ACHN (cell line): ENCODE results near the gene SF3A1.

Experiments
- DNase-seq: peaks from one replicate; pipeline ENCODE4 v3.0.0-alpha.2; 2015
- in situ Hi-C: cut with HindIII; loops from 2 replicates; pipeline ENCODE4 v1.10.0; 2017; ENCODE audit warnings: low sequenced_read_pairs, low pct_ligation_motif_present, low pct_unique_long_range_greater_than_20kb

The SF3A1 gene

GRCh38 chr22:30332551-30332950, 24.1 kb downstream of the SF3A1 start:
- no peak for DNase-seq
- in situ Hi-C loops: no loop called here

- no peak for DNase-seq
- in situ Hi-C loops: no loop called here
These were observed 28.1 kb downstream of the SF3A1 start for GRCh38 chr22:30328466-30329049.

GRCh38 chr22:30327864-30328345, 28.8 kb downstream of the SF3A1 start:
- in situ Hi-C loops: no loop called here
- no peak for DNase-seq

- in situ Hi-C loops: no loop called here
- DNase-seq: peak; percentile 87
These were observed 29.9 kb downstream of the SF3A1 start, which contains the start of gene TBC1D10A for GRCh38 chr22:30326706-30327362. Gene TBC1D10A (minus strand): TSS chr22:30326941. CDS start chr22:30326881, 60 bp downstream.

GRCh38 chr22:30326255-30326705, 30.4 kb downstream of the SF3A1 start:
- DNase-seq: no peak
- in situ Hi-C loops: no loop called here

- no peak for DNase-seq
These were observed 30.9 kb downstream of the SF3A1 start for GRCh38 chr22:30325724-30326254.

GRCh38 chr22:30325065-30325720, 31.5 kb downstream of the SF3A1 start:
- DNase-seq: peak; percentile 77
- in situ Hi-C loops: no loop called here

More at GRCh38 chr22:30325724-30326254, 30.9 kb downstream of the SF3A1 start:
- in situ Hi-C loops: no loop called here

- in situ Hi-C loops: no loop called here
These were observed 32.5 kb downstream of the SF3A1 start for GRCh38 chr22:30324014-30324730.

GRCh38 chr22:30323246-30323645, 33.4 kb downstream of the SF3A1 start:
- DNase-seq: no peak
- in situ Hi-C loops: no loop called here

More at GRCh38 chr22:30324014-30324730, 32.5 kb downstream of the SF3A1 start:
- no peak for DNase-seq

GRCh38 chr22:30321461-30321860, 35.2 kb downstream of the SF3A1 start:
- in situ Hi-C loops: no loop called here
- DNase-seq: no peak

GRCh38 chr22:30320021-30320556, 36.6 kb downstream of the SF3A1 start:
- in situ Hi-C loops: no loop called here
- no peak for DNase-seq

- DNase-seq: no peak
- in situ Hi-C loops: no loop called here
These were observed 37.8 kb downstream of the SF3A1 start for GRCh38 chr22:30318799-30319419.

GRCh38 chr22:30317778-30318177, 38.9 kb downstream of the SF3A1 start:
- in situ Hi-C loops: no loop called here
- no peak for DNase-seq

- in situ Hi-C loops: no loop called here
- DNase-seq: no peak
These were observed 40.6 kb downstream of the SF3A1 start for GRCh38 chr22:30315962-30316576.

- in situ Hi-C loops: no loop called here
- DNase-seq: peak; percentile 30
These were observed 41.8 kb downstream of the SF3A1 start for GRCh38 chr22:30314915-30315314.

GRCh38 chr22:30313527-30314363, 42.9 kb downstream of the SF3A1 start:
- no peak for DNase-seq
- in situ Hi-C loops: no loop called here

GRCh38 chr22:30312053-30312452, 44.6 kb downstream of the SF3A1 start:
- in situ Hi-C loops: no loop called here
- peak; percentile 77 for DNase-seq
